ENCODE results near the gene MELTF. TPM values are rescaled to one million over a fixed set of nuclear protein-coding genes. Genes with fewer than 3 reads are reported as not detected.
A peak's percentile ranks its signal among the peaks of the same experiment; 100 is the strongest.

Gene MELTF
- total and polyA plus RNA-seq, 9 of the 15 experiments (the other 6 are each of a cell fraction or from before 2014, with no cell fraction given): 0.35 to 10.5 (median 4.5) TPM

DNA sequence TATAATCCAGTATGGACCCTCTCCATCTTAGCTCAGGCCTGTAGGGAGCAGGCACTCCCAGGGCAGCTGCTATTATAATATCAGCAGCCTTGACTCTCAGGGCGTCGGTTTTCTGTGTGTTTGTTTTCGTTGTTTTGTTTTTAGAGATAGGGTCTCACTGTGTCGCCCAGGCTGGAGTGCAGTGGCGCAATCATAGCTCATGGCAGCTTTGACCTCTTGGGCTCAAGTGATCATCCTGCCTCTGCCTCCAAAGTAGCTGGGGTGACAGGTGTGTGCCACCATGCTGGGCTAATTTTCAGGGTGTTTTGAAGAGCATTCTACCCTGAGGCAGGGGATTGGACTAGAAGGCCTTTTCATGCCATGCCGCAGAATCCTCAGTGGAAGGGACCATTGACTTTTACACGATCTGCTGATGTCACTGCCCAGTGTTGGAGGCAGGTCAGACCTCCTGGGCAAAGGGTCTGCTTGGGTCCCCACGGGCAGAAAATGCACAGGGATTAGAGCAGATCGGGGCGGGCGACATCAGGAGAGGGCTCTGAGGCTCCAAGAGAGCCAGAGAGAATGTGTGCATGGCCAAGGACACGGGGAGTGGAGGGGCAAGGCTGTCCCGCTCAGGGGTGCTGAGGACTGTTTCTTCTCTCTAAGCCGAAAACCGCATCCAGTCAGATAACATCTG lies 7.8 kb downstream of the MELTF start:
- no peak overlapping the region for H3K27ac ChIP-seq (ENCODE audit: extremely low read depth, low read depth, low read length)
- H3K9me1 ChIP-seq (ENCODE audit: control insufficient read depth, insufficient read depth, low read length): peaks cover 3% of the 10 kb centered on the region
- intact Hi-C loops (cut with micrococcal nuclease): no loop called here
- H3K9me3 ChIP-seq (replicated peaks; ENCODE audit: control insufficient read depth, insufficient read depth, low read depth, low read length): no peaks in the 10 kb centered on the region
- peak overlapping the region; percentile 3; the same call in 1 of the 2 replicates for H3K4me2 ChIP-seq (ENCODE audit: insufficient read depth, low read length)
- H3K36me3 ChIP-seq (ENCODE audit: control insufficient read depth, insufficient read depth, low read length): peaks cover 5% of the 10 kb centered on the region; the same call in 1 of the 3 replicates
- no peak for DNase-seq (ENCODE audit: extremely low read depth in 1 of 4, low spot score in 3 of 4)
- H3K4me1 ChIP-seq (replicated peaks in 1 of 2; ENCODE audit: control insufficient read depth in 2 of 2, insufficient read depth in 2 of 2, low read length in 2 of 2): peaks cover 10 to 43% of the 10 kb centered on the region in 2 experiments; a peak in 4 of 5 replicates
- ChIA-PET POLR2A (interaction anchor here (0.7 to 2.2 kb wide), 6 partner anchors 9 to 20 kb away, joined by 3 to 6 read pairs (median 4); no protein-coding TSS in a partner anchor), CTCF (ENCODE audit: low intra/inter-chr PET ratio) (no interaction called here)
- in situ Hi-C loops (cut with MboI): no loop called here
- ATAC-seq: no peak
- no peak overlapping the region for H2AFZ ChIP-seq (ENCODE audit: low read depth, low read length)
- no peaks in the 10 kb centered on the region for H3K79me2 ChIP-seq (ENCODE audit: control insufficient read depth, insufficient read depth, low read length)
- H3K9ac ChIP-seq (ENCODE audit: insufficient read depth in 1 of 2, low read depth in 2 of 2, low read length in 2 of 2): peak overlapping the region in 1 of 2 experiments; percentile 55; a peak in 1 of 4 replicates
- no peak for FAIRE-seq
- TF ChIP-seq MGA (IDR thresholded peaks at IDR 0.05): no peak
- TF ChIP-seq CEBPB (tag; IDR thresholded peaks at IDR 0.05): peak; percentile 74
- no peak for TF ChIP-seq XRCC4 (IDR thresholded peaks at IDR 0.05; ENCODE audit: extremely low read depth, insufficient read depth, insufficient read length)
- TF ChIP-seq ZNF121 (CRISPR knock-in tag; conservative IDR thresholded peaks at IDR 0.05): peak; percentile 56; the same call in 1 of the 2 replicates
- no peak overlapping the region for H3K4me3 ChIP-seq
- H3K27me3 ChIP-seq (ENCODE audit: control insufficient read depth in 2 of 2, insufficient read depth in 2 of 2, low read length in 2 of 2): peaks cover 11% of the 10 kb centered on the region in 2 experiments; a peak in 4 of 5 replicates
- no TSS peak for BruUV-seq (replicated peaks)
- peaks cover 6% of the 10 kb centered on the region; the same call in 1 of the 2 replicates for H4K20me1 ChIP-seq (replicated peaks; ENCODE audit: control insufficient read depth, insufficient read depth, low read length)
- WGBS (ENCODE audit: insufficient coverage, low coverage, missing lambda C conversion rate): 35% methylated on average over 15 of the region's 15 CpGs

All from K562 (cell line).